GM21786 (cell line): ENCODE measurements around the gene CACUL1.
"Not testable (repeated sequence)": the region's sequence is repeated elsewhere in the genome, so short reads cannot be mapped to it uniquely, and the experiment has no call there.

Experiments
- ATAC-seq: cut with Tn5 transposase; IDR thresholded peaks from one replicate; pipeline ENCODE4 v1.9.1; 2021; ENCODE audit not compliant: unreplicated experiment

The CACUL1 gene

GRCh38 chr10:118754556-118755423 is at the start of gene CACUL1:
Gene CACUL1 (minus strand): TSS chr10:118754970. CDS start chr10:118754762, 208 bp downstream.
- ATAC-seq = peak; percentile 95

GRCh38 chr10:118804262-118804773 is 49.5 kb upstream of the CACUL1 start:
- no peak for ATAC-seq

- no peak for ATAC-seq
Measured at GRCh38 chr10:118802126-118802793, 47.5 kb upstream of the CACUL1 start.

GRCh38 chr10:118800920-118801319 is 46.1 kb upstream of the CACUL1 start:
- ATAC-seq = no peak

- ATAC-seq = no peak
Measured at GRCh38 chr10:118799777-118800176, 45.0 kb upstream of the CACUL1 start.

- no peak for ATAC-seq
Measured at GRCh38 chr10:118798231-118798662, 43.5 kb upstream of the CACUL1 start.

- not testable (repeated sequence) for ATAC-seq
Measured at GRCh38 chr10:118794971-118795370, 40.2 kb upstream of the CACUL1 start.

GRCh38 chr10:118793545-118793944 is 38.8 kb upstream of the CACUL1 start:
- ATAC-seq = no peak

GRCh38 chr10:118792526-118792925 is 37.8 kb upstream of the CACUL1 start:
- ATAC-seq = no peak

- no peak for ATAC-seq
Measured at GRCh38 chr10:118790058-118790457, 35.3 kb upstream of the CACUL1 start.

GRCh38 chr10:118785551-118785950 is 30.8 kb upstream of the CACUL1 start:
- ATAC-seq = no peak

- ATAC-seq = no peak
Measured at GRCh38 chr10:118783776-118784545, 29.2 kb upstream of the CACUL1 start.

GRCh38 chr10:118782916-118783465 is 28.2 kb upstream of the CACUL1 start:
- ATAC-seq = not testable (repeated sequence)

GRCh38 chr10:118781541-118781940 is 26.8 kb upstream of the CACUL1 start:
- no peak for ATAC-seq

- no peak for ATAC-seq
Measured at GRCh38 chr10:118778727-118779126, 24.0 kb upstream of the CACUL1 start.

- no peak for ATAC-seq
Measured at GRCh38 chr10:118776960-118777359, 22.2 kb upstream of the CACUL1 start.

- no peak for ATAC-seq
Measured at GRCh38 chr10:118776033-118776432, 21.3 kb upstream of the CACUL1 start.

- no peak for ATAC-seq
Measured at GRCh38 chr10:118775478-118775877, 20.7 kb upstream of the CACUL1 start.

GRCh38 chr10:118773041-118773440 is 18.3 kb upstream of the CACUL1 start:
- ATAC-seq = no peak

GRCh38 chr10:118771976-118772375 is 17.2 kb upstream of the CACUL1 start:
- ATAC-seq = no peak
